ENCODE measurements around the gene PCK2. TPM values are rescaled to one million over a fixed set of nuclear protein-coding genes. Genes with fewer than 3 reads are reported as not detected.

Gene PCK2
- total RNA-seq, 1 donor from 2014 or later: 126 TPM

DNA sequence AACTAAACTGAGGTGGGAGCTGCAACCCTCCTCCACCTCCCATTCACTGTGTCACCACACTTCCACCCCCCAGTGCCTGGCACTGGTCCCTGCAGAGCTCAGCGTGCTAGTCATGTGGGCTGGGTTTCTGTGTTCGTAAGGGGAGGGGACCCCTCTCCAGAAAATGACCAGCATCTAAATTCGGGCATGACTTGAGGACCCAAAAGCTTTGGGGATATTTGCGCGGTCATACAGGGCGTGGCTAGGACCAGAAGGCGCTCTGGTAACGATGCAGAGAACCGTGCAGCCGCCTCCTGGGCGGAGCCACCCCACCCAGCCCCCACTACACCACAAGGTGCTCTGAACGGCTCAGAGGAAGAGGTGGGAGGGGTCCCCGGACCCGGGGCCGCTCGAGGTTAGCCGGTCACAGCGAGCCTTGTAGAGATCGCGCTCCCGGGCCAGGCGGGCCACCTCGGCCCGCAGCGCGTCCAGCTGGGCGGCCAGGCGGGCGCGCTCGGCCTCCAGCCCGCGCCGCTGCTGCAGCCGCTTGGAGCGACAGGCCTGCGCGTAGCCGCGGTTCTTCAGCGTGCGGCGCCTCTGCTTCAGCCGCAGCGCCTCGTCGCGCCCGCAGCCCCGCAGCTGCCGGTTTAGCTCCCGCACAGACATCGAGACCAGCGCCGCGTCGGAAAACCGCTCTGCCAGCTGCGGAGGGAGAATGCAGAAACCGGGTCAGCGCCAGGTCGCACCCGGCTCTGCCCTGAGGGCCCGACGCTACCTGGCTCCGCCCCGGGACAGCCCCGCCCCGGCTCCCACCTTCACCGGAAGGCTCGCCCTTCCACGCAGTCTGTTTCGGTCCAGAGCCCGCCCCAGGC, 13.0 kb upstream of the PCK2 start:
- TF ChIP-seq, protein P1, sequence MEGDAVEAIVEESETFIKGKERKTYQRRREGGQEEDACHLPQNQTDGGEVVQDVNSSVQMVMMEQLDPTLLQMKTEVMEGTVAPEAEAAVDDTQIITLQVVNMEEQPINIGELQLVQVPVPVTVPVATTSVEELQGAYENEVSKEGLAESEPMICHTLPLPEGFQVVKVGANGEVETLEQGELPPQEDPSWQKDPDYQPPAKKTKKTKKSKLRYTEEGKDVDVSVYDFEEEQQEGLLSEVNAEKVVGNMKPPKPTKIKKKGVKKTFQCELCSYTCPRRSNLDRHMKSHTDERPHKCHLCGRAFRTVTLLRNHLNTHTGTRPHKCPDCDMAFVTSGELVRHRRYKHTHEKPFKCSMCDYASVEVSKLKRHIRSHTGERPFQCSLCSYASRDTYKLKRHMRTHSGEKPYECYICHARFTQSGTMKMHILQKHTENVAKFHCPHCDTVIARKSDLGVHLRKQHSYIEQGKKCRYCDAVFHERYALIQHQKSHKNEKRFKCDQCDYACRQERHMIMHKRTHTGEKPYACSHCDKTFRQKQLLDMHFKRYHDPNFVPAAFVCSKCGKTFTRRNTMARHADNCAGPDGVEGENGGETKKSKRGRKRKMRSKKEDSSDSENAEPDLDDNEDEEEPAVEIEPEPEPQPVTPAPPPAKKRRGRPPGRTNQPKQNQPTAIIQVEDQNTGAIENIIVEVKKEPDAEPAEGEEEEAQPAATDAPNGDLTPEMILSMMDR (IDR thresholded peaks at IDR 0.05): no peak
- Mint-ChIP-seq H3K9me3 (ENCODE audit: low read depth) (no peaks in the 10 kb centered on the region), H3K4me1 (ENCODE audit: low read depth) (peaks cover 8% of the 10 kb centered on the region), H3K27ac (ENCODE audit: unreplicated experiment) (no peak overlapping the region), H3K27me3 (ENCODE audit: low read depth) (peaks cover 30% of the 10 kb centered on the region), H3K4me3 (ENCODE audit: unreplicated experiment) (peak overlapping the region; percentile 70), H3K36me3 (ENCODE audit: low read depth) (no peaks in the 10 kb centered on the region)
- DNase-seq (ENCODE audit: low spot score): no peak

DNA sequence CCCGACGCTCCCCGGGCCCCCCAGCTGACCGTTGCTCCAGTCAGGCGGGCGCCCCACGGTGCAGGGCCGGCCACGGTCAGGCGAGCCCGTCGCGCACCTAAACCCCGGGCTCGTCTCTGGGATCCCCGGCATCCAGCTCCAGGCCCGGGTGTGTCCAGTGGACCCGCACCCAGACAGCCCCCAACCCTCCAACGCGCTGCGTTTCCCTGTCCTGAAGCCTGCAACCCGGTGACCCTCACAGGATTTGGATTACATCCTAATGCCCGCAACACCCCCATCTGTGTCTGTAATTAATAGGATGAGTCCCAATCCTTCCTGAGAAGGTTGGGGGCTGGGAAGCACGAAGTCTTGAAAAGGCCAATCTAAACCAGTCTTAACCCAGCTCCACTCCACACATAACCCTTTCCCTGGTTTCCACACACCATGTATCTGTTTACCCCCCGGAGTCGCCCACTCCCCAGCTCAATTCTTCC, 12.3 kb upstream of the PCK2 start:
- no peak overlapping the region for H3K27ac Mint-ChIP-seq (ENCODE audit: unreplicated experiment)
- H3K36me3 Mint-ChIP-seq (ENCODE audit: low read depth): no peaks in the 10 kb centered on the region
- DNase-seq (ENCODE audit: low spot score): no peak
- H3K4me1 Mint-ChIP-seq (ENCODE audit: low read depth): peaks cover 8% of the 10 kb centered on the region
- no peaks in the 10 kb centered on the region for H3K9me3 Mint-ChIP-seq (ENCODE audit: low read depth)
- peak overlapping the region; percentile 70 for H3K4me3 Mint-ChIP-seq (ENCODE audit: unreplicated experiment)
- TF ChIP-seq, protein P1 (IDR thresholded peaks at IDR 0.05): no peak
- peaks cover 30% of the 10 kb centered on the region for H3K27me3 Mint-ChIP-seq (ENCODE audit: low read depth)

DNA sequence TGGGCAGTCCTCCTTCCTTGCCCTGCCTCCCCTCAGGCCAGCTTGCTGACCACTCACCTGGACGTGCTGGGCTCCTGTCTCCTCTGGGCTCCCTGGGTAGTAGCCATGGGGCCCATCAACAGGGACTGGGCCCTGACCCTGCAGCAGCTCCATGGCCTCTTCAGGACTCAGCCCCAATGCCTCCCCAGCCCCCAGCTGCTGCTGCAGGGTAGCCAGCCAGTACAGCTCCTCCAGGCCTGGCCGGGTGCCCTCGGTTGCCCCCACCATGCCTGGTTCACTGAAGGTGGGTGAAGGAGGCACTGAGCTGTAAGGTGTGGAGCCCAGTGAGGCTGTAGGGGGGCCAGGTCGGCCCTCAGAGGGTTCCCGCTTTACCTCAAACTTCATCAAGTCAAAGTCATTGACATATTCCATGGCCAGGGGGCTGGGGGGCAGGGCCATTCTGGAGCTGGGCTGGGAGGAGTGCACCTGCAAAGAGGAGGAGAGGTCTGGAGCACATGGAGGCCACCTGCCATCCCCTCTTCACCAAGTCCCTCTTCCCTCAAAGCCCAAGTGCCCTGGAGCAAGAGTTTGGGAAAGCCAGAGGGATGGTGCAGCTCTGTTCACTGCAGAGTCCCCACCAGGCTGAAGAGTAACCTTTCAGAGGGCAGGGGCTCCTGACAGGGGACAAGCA, 11.6 kb upstream of the PCK2 start:
- H3K4me1 Mint-ChIP-seq (ENCODE audit: low read depth): peaks cover 8% of the 10 kb centered on the region
- H3K27me3 Mint-ChIP-seq (ENCODE audit: low read depth): peaks cover 34% of the 10 kb centered on the region
- TF ChIP-seq, protein P1 (IDR thresholded peaks at IDR 0.05): no peak
- no peaks in the 10 kb centered on the region for H3K9me3 Mint-ChIP-seq (ENCODE audit: low read depth)
- H3K27ac Mint-ChIP-seq (ENCODE audit: unreplicated experiment): no peak overlapping the region
- H3K4me3 Mint-ChIP-seq (ENCODE audit: unreplicated experiment): peak overlapping the region; percentile 70
- no peaks in the 10 kb centered on the region for H3K36me3 Mint-ChIP-seq (ENCODE audit: low read depth)
- no peak for DNase-seq (ENCODE audit: low spot score)

DNA sequence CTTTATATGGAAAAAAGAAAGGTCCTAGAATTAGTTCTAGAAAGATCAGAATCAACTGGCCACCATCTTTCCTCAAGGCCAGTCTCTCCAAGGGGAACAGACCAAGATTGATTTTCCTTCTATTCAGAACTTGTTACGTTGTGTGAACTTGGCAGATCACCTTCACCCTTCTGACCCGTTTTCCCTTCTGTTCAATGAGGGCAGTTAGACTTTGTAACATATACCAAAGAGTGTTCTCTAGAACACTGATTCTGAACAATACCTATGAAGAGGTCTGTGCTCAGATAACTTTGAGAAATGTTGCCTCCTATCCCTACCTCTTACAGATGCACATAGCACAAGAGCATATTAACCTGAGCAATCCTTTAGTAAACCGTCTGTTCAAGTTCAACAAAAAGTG, 10.6 kb upstream of the PCK2 start:
- H3K4me1 Mint-ChIP-seq (ENCODE audit: low read depth): peaks cover 8% of the 10 kb centered on the region
- peaks cover 28% of the 10 kb centered on the region for H3K27me3 Mint-ChIP-seq (ENCODE audit: low read depth)
- no peak overlapping the region for H3K4me3 Mint-ChIP-seq (ENCODE audit: unreplicated experiment)
- no peaks in the 10 kb centered on the region for H3K36me3 Mint-ChIP-seq (ENCODE audit: low read depth)
- DNase-seq (ENCODE audit: low spot score): no peak
- TF ChIP-seq, protein P1 (IDR thresholded peaks at IDR 0.05): no peak
- no peak overlapping the region for H3K27ac Mint-ChIP-seq (ENCODE audit: unreplicated experiment)
- H3K9me3 Mint-ChIP-seq (ENCODE audit: low read depth): no peaks in the 10 kb centered on the region

DNA sequence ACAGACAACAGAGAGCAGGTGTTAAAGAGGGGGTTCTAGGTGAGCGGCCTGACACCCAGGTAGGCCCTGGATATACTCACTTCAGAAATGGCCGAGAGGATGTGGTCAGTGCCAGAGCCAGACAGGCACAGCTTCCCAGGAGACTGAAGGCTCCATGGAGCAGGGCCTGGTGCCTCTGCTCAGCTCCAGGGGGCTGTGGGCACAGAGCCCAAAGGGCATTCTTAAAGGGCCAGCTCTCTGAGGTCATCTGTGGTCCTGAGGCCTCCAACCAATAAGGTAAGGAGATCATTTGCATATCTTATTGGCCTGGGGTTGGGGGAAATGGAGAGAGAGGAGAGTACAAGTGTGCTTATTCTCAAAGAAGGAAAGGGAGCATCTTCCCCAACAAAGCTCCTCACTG, 9.7 kb upstream of the PCK2 start:
- H3K27ac Mint-ChIP-seq (ENCODE audit: unreplicated experiment): no peak overlapping the region
- H3K4me1 Mint-ChIP-seq (ENCODE audit: low read depth): peaks cover 8% of the 10 kb centered on the region
- DNase-seq (ENCODE audit: low spot score): peak; percentile 27
- H3K4me3 Mint-ChIP-seq (ENCODE audit: unreplicated experiment): no peak overlapping the region
- H3K36me3 Mint-ChIP-seq (ENCODE audit: low read depth): no peaks in the 10 kb centered on the region
- TF ChIP-seq, protein P1 (IDR thresholded peaks at IDR 0.05): no peak
- peaks cover 22% of the 10 kb centered on the region for H3K27me3 Mint-ChIP-seq (ENCODE audit: low read depth)
- no peaks in the 10 kb centered on the region for H3K9me3 Mint-ChIP-seq (ENCODE audit: low read depth)

Measured in chondrocyte (in vitro differentiated cells).